A549 (cell line): Measurements from ENCODE around the gene ESYT1.

Experiments
- CEBPB ChIP-seq, 2 experiments: fragments of >200 bp in 1 of 2; sonication (Bioruptor Twin) in 1 of 2; formaldehyde crosslinking in 1 of 2; IDR thresholded peaks; 2 replicates each; pipeline ENCODE4 v1.6.1; 2012 to 2016
- CTCF ChIP-seq: fragments of >200 bp; sonication (Bioruptor Twin); formaldehyde crosslinking; IDR thresholded peaks from 3 replicates; pipeline ENCODE4 v1.5.1; 2016
- EP300 ChIP-seq, 2 experiments: fragments of >200 bp; sonication (Bioruptor Twin); formaldehyde crosslinking; IDR thresholded peaks; 2 replicates in 1 of 2; 3 replicates in 1 of 2; pipeline ENCODE4 v1.6.1; 2016 to 2017
- MAZ ChIP-seq: fragments of 150-350 bp; IDR thresholded peaks from 2 replicates; pipeline ENCODE4 v1.6.1; 2014; ENCODE audit warnings: antibody characterized with exemption, low read depth, low read length, borderline replicate concordance
- REST ChIP-seq: fragments of 200-600 bp; sonication (generic); IDR thresholded peaks from 2 replicates; pipeline ENCODE4 v1.6.1; 2016; ENCODE audit warnings: antibody characterized with exemption, mild to moderate bottlenecking, moderate library complexity
- SMC3 ChIP-seq: fragments of >200 bp; sonication (Bioruptor Twin); formaldehyde crosslinking; IDR thresholded peaks from 3 replicates; pipeline ENCODE4 v1.6.1; 2018; ENCODE audit warnings: inconsistent platforms
- USF2 ChIP-seq: fragments of 450-650 bp; IDR thresholded peaks from 2 replicates; pipeline ENCODE4 v1.6.1; 2014; ENCODE audit warnings: antibody characterized with exemption

GRCh38 chr12:56134897-56135296, 6.8 kb downstream of the ESYT1 start:
- TF ChIP-seq MAZ (no peak), USF2 (no peak), SMC3 (no peak), CTCF (no peak), EP300 (IDR thresholded peaks at IDR 0.05) (no peak), CEBPB (IDR thresholded peaks at IDR 0.05) (no peak), REST (no peak)
